Stomach smooth muscle (tissue), 2 donors: Measurements from ENCODE around the gene SHISA7.
"Not testable (repeated sequence)": the region's sequence is repeated elsewhere in the genome, so short reads cannot be mapped to it uniquely, and the experiment has no call there.

Experiments
- H3K27ac ChIP-seq: one replicate; pipeline ENCODE4 v1.7.0; 2013; ENCODE audit warnings: mild to moderate bottlenecking, low read length, inconsistent platforms
- H3K27me3 ChIP-seq, 2 donors: one replicate each; pipeline ENCODE4 v1.7.0; 2013; ENCODE audit warnings: low read length in 2 of 2; ENCODE audit not compliant: insufficient read depth in 2 of 2, control insufficient read depth in 1 of 2
- H3K36me3 ChIP-seq, 2 donors: one replicate each; pipeline ENCODE4 v1.7.0; 2013; ENCODE audit warnings: low read length in 2 of 2; ENCODE audit not compliant: control insufficient read depth in 2 of 2, insufficient read depth in 2 of 2
- H3K4me1 ChIP-seq: one replicate; pipeline ENCODE4 v1.7.0; 2013; ENCODE audit warnings: low read length; ENCODE audit not compliant: control insufficient read depth, insufficient read depth
- H3K4me3 ChIP-seq, 2 donors: one replicate each; pipeline ENCODE4 v1.7.0; 2013; ENCODE audit warnings: low read length in 2 of 2
- H3K9ac ChIP-seq, 2 donors: one replicate each; pipeline ENCODE4 v1.7.0; 2013; ENCODE audit warnings: low read length in 2 of 2, mild to moderate bottlenecking in 1 of 2
- H3K9me3 ChIP-seq, 2 donors: one replicate each; pipeline ENCODE4 v1.7.0; 2013; ENCODE audit warnings: low read length in 2 of 2; ENCODE audit not compliant: control insufficient read depth in 2 of 2
- donor health status: healthy.
- donor health status: Pancreatic carcinoma.

SHISA7 gene

GRCh38 chr19:55431183-55431582 is 11.9 kb downstream of the SHISA7 start:
- H3K27ac ChIP-seq, result no peak overlapping the region
- H3K27me3 ChIP-seq, result peaks cover 50 to 52% of the 10 kb centered on the region in 2 donors

GRCh38 chr19:55426042-55426441 is 17.1 kb downstream of the SHISA7 start:
- Histone ChIP-seq H3K27me3 (peaks cover 21 to 28% of the 10 kb centered on the region in 2 donors), H3K36me3 (no peaks in the 10 kb centered on the region), H3K4me1 (no peaks in the 10 kb centered on the region), H3K27ac (no peak overlapping the region), H3K4me3 (no peak overlapping the region), H3K9me3 (no peaks in the 10 kb centered on the region), H3K9ac (no peak overlapping the region)

More at GRCh38 chr19:55431183-55431582, 11.9 kb downstream of the SHISA7 start:
- H3K4me3 ChIP-seq, result no peak overlapping the region
- H3K9ac ChIP-seq, result no peak overlapping the region
- no peaks in the 10 kb centered on the region for H3K9me3 ChIP-seq
- H3K36me3 ChIP-seq, result no peaks in the 10 kb centered on the region
- no peaks in the 10 kb centered on the region for H3K4me1 ChIP-seq

- no peak overlapping the region for H3K27ac ChIP-seq
- no peaks in the 10 kb centered on the region for H3K4me1 ChIP-seq
- H3K36me3 ChIP-seq, result no peaks in the 10 kb centered on the region
- H3K4me3 ChIP-seq, result no peak overlapping the region
- H3K9ac ChIP-seq, result no peak overlapping the region
- no peaks in the 10 kb centered on the region for H3K9me3 ChIP-seq
- peaks cover 8 to 23% of the 10 kb centered on the region in 2 donors for H3K27me3 ChIP-seq
Measured at GRCh38 chr19:55424518-55424917, 18.6 kb downstream of the SHISA7 start.

- no peaks in the 10 kb centered on the region for H3K36me3 ChIP-seq
- no peak overlapping the region for H3K9ac ChIP-seq
- H3K9me3 ChIP-seq, result no peaks in the 10 kb centered on the region
- peaks cover 1 to 19% of the 10 kb centered on the region in 2 donors for H3K27me3 ChIP-seq
- no peaks in the 10 kb centered on the region for H3K4me1 ChIP-seq
- no peak overlapping the region for H3K27ac ChIP-seq
- H3K4me3 ChIP-seq, result no peak overlapping the region
Measured at GRCh38 chr19:55423225-55424005, 19.7 kb downstream of the SHISA7 start.

- H3K9ac ChIP-seq, H3K4me1 ChIP-seq, H3K4me3 ChIP-seq, H3K9me3 ChIP-seq, H3K36me3 ChIP-seq, H3K27ac ChIP-seq: not testable (repeated sequence)
- H3K27me3 ChIP-seq, result peaks cover 0 to 17% of the 10 kb centered on the region in 2 donors
Measured at GRCh38 chr19:55421281-55421680, 21.8 kb downstream of the SHISA7 start.

GRCh38 chr19:55419624-55420236 is 23.4 kb downstream of the SHISA7 start:
- peaks cover 2 to 16% of the 10 kb centered on the region in 2 donors for H3K27me3 ChIP-seq

GRCh38 chr19:55419103-55419502 is 24.0 kb downstream of the SHISA7 start:
- no peak overlapping the region for H3K9ac ChIP-seq
- no peak overlapping the region for H3K4me3 ChIP-seq
- no peaks in the 10 kb centered on the region for H3K9me3 ChIP-seq
- no peaks in the 10 kb centered on the region for H3K36me3 ChIP-seq
- no peak overlapping the region for H3K27ac ChIP-seq
- no peaks in the 10 kb centered on the region for H3K4me1 ChIP-seq
- peaks cover 2 to 11% of the 10 kb centered on the region in 2 donors for H3K27me3 ChIP-seq

More at GRCh38 chr19:55419624-55420236, 23.4 kb downstream of the SHISA7 start:
- Histone ChIP-seq H3K4me3 (no peak overlapping the region), H3K9ac (no peak overlapping the region), H3K9me3 (no peaks in the 10 kb centered on the region), H3K4me1 (no peaks in the 10 kb centered on the region), H3K27ac (no peak overlapping the region), H3K36me3 (no peaks in the 10 kb centered on the region)

- no peak overlapping the region for H3K4me3 ChIP-seq
- H3K4me1 ChIP-seq, result no peaks in the 10 kb centered on the region
- no peaks in the 10 kb centered on the region for H3K36me3 ChIP-seq
- no peak overlapping the region for H3K27ac ChIP-seq
- no peak overlapping the region for H3K9ac ChIP-seq
- H3K9me3 ChIP-seq, result no peaks in the 10 kb centered on the region
- H3K27me3 ChIP-seq, result peaks cover 2 to 7% of the 10 kb centered on the region in 2 donors
Measured at GRCh38 chr19:55418185-55418584, 24.9 kb downstream of the SHISA7 start.

GRCh38 chr19:55410168-55410567 is 32.9 kb downstream of the SHISA7 start:
- peaks cover 7% of the 10 kb centered on the region in 2 donors for H3K36me3 ChIP-seq
- no peak overlapping the region for H3K4me3 ChIP-seq
- H3K9me3 ChIP-seq, result no peaks in the 10 kb centered on the region

GRCh38 chr19:55409179-55409578 is 33.9 kb downstream of the SHISA7 start:
- not testable (repeated sequence) for H3K9ac ChIP-seq, H3K9me3 ChIP-seq, H3K4me3 ChIP-seq, H3K27ac ChIP-seq, H3K27me3 ChIP-seq, H3K36me3 ChIP-seq
- peaks cover 22% of the 10 kb centered on the region for H3K4me1 ChIP-seq

More at GRCh38 chr19:55410168-55410567, 32.9 kb downstream of the SHISA7 start:
- Histone ChIP-seq H3K4me1 (peaks cover 22% of the 10 kb centered on the region), H3K27me3 (no peaks in the 10 kb centered on the region), H3K27ac (no peak overlapping the region), H3K9ac (no peak overlapping the region)

GRCh38 chr19:55408533-55408872 is 34.6 kb downstream of the SHISA7 start:
- peaks cover 22% of the 10 kb centered on the region for H3K4me1 ChIP-seq
- peak overlapping the region; percentile 81 to 93 for H3K4me3 ChIP-seq
- no peaks in the 10 kb centered on the region for H3K9me3 ChIP-seq
- peak overlapping the region; percentile 79 to 90 for H3K9ac ChIP-seq
- no peaks in the 10 kb centered on the region for H3K27me3 ChIP-seq
- peaks cover 7 to 12% of the 10 kb centered on the region in 2 donors for H3K36me3 ChIP-seq
- H3K27ac ChIP-seq, result peak overlapping the region; percentile 99
